Measurements from ENCODE around the gene CIC. TPM values are rescaled to one million over a fixed set of nuclear protein-coding genes. Genes with fewer than 3 reads are reported as not detected.

Gene CIC
- total RNA-seq, 4 donors from 2014 or later: 27.0 to 74.1 (median 41.3) TPM

DNA sequence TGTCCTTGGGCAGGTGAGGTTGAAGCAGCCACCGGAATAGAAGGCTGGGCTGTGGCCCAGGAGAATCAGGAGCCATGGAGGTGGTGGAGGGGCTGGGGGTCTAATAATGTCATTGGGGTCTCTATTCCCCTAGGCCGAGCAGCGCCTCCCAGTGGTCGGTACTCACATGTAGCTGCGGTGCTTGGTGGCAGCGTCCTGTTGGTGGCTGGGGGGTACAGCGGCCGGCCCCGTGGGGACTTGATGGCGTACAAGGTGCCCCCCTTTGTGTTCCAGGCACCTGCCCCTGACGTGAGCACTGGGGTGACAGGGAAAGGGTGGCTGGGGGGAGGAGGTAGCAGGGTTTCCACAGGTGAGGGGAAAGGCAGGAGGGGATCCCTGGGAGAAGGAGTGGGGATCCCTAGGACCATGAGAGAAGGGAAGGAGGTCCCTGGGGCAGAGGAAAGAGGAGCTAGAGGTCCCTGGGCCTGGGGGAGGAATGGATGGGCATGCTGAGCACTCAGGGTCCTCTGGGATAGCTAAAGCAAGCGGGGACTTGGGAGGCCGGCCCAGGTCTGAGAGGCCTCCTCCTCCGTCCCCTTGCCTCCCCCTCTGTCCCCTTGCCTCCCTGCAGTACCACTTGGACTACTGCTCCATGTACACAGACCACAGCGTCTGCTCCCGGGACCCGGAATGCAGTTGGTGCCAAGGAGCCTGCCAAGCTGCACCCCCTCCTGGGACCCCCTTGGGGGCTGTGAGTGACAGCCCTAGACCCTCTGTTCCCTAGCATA is 74.5 kb downstream of the CIC start:
- H3K9me3 ChIP-seq: no peaks in the 10 kb centered on the region
- H3K4me1 ChIP-seq: no peaks in the 10 kb centered on the region
- TF ChIP-seq, protein P1, sequence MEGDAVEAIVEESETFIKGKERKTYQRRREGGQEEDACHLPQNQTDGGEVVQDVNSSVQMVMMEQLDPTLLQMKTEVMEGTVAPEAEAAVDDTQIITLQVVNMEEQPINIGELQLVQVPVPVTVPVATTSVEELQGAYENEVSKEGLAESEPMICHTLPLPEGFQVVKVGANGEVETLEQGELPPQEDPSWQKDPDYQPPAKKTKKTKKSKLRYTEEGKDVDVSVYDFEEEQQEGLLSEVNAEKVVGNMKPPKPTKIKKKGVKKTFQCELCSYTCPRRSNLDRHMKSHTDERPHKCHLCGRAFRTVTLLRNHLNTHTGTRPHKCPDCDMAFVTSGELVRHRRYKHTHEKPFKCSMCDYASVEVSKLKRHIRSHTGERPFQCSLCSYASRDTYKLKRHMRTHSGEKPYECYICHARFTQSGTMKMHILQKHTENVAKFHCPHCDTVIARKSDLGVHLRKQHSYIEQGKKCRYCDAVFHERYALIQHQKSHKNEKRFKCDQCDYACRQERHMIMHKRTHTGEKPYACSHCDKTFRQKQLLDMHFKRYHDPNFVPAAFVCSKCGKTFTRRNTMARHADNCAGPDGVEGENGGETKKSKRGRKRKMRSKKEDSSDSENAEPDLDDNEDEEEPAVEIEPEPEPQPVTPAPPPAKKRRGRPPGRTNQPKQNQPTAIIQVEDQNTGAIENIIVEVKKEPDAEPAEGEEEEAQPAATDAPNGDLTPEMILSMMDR (IDR thresholded peaks at IDR 0.05): no peak
- peaks cover 0 to 77% (median 2%) of the 10 kb centered on the region in 3 donors for H3K36me3 ChIP-seq
- WGBS, 2 donors: 85 to 88% methylated on average over 15 to 17 of the region's 17 CpGs
- H3K27me3 ChIP-seq: no peaks in the 10 kb centered on the region
- no peak for DNase-seq (ENCODE audit: low spot score in 2 of 2)
- no peak overlapping the region for H3K4me3 ChIP-seq
- H3K27ac ChIP-seq: no peak overlapping the region

DNA sequence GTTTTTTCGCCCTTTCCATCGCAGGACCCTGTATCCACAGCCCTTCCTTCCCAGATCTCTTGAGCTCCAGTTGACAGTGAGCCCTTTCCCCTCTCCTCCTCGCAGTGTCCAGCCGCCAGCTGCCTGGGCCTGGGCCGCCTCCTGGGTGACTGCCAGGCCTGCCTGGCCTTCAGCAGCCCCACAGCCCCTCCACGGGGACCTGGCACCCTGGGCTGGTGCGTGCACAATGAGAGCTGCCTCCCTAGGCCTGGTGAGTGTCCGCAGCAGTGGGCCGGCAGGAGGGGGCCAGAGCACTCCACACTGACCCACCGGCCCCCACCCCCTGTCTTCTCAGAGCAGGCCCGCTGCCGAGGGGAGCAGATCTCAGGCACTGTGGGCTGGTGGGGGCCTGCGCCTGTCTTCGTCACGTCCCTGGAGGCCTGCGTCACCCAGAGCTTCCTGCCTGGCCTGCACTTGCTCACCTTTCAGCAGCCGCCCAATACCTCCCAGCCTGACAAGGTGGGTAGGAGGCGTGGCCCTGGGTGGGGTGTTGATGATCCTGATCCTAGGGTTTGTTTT is 75.4 kb downstream of the CIC start:
- Histone ChIP-seq H3K27me3 (no peaks in the 10 kb centered on the region), H3K27ac (no peak overlapping the region), H3K4me1 (no peaks in the 10 kb centered on the region), H3K4me3 (no peak overlapping the region), H3K36me3 (peaks cover 0 to 85% (median 2%) of the 10 kb centered on the region in 3 donors), H3K9me3 (no peaks in the 10 kb centered on the region)
- TF ChIP-seq, protein P1 (IDR thresholded peaks at IDR 0.05): no peak
- TF ChIP-seq POLR2A (IDR thresholded peaks at IDR 0.05) (no peak), EP300 (IDR thresholded peaks at IDR 0.05) (no peak)
- no peak for DNase-seq (ENCODE audit: low spot score in 2 of 2)
- WGBS, 2 donors: 87 to 88% methylated on average over 13 to 17 of the region's 18 CpGs

Other genes with a start within 250 kb of the CIC start
- 10 to 100 TPM in 1 of 4 donors, 1 to 10 TPM in 3; 2.4 to 12.0 (median 3.2) TPM for gene GRIK5, start 199.0 kb upstream of the CIC start, total RNA-seq
- gene ZNF574, start 193.1 kb upstream of the CIC start, total RNA-seq: 10 to 100 TPM; 14.3 to 22.2 (median 17.5) TPM
- 1 to 10 TPM in 1 of 4 donors, under 1 TPM in 3; 0.21 to 6.0 (median 0.51) TPM for gene POU2F2, start 136.8 kb upstream of the CIC start, total RNA-seq
- gene DEDD2, start 51.6 kb upstream of the CIC start, total RNA-seq: 10 to 100 TPM; 33.9 to 56.2 (median 40.3) TPM
- gene ZNF526, start 48.9 kb upstream of the CIC start, total RNA-seq: 1 to 10 TPM; 4.3 to 6.3 (median 6.3) TPM
- gene GSK3A, start 26.6 kb upstream of the CIC start, total RNA-seq: 10 to 100 TPM; 24.7 to 34.5 (median 28.3) TPM
- 10 to 100 TPM; 30.4 to 42.6 (median 35.1) TPM for gene ERF, start 14.1 kb upstream of the CIC start, total RNA-seq
- gene PRR19, start 32.9 kb downstream of the CIC start, total RNA-seq: under 1 TPM in 2 of 4 donors, not detected in 2; 0.30 to 0.44 TPM
- 1 to 10 TPM; 3.8 to 9.0 (median 8.1) TPM for gene PAFAH1B3, start 33.4 kb downstream of the CIC start, total RNA-seq
- gene TMEM145, start 44.1 kb downstream of the CIC start, total RNA-seq: under 1 TPM in 1 of 4 donors, not detected in 3; 0.20 TPM
- gene MEGF8, start 56.4 kb downstream of the CIC start, total RNA-seq: 10 to 100 TPM; 17.9 to 33.3 (median 22.4) TPM
- 1 to 10 TPM in 1 of 4 donors, not detected in 3; 5.0 TPM for gene CNFN, start 121.0 kb downstream of the CIC start, total RNA-seq
- 100 to 1,000 TPM in 3 of 4 donors, 10 to 100 TPM in 1; 77.1 to 717 (median 234) TPM for gene LIPE, start 158.1 kb downstream of the CIC start, total RNA-seq
- not detected for gene CXCL17, start 173.7 kb downstream of the CIC start, total RNA-seq

All from tibial nerve (tissue), 4 donors.